Ascending aorta (tissue), 2 donors: Measurements from ENCODE around the gene TTLL11. TPM values are rescaled to one million over a fixed set of nuclear protein-coding genes. Genes with fewer than 3 reads are reported as not detected.

ENCODE experiments used
- DNase-seq, 2 donors: peaks; one replicate each; pipeline ENCODE4 v3.0.0-alpha.2; 2019; ENCODE audit warnings: low spot score in 2 of 2
- H3K27ac ChIP-seq, 2 donors: fragments of 200-600 bp; sonication (generic); one replicate each; pipeline ENCODE4 v1.5.1; 2016 to 2017; ENCODE audit warnings: mild to moderate bottlenecking in 1 of 2
- H3K27me3 ChIP-seq: fragments of 200-600 bp; sonication (generic); one replicate; pipeline ENCODE4 v1.5.1; 2017
- H3K36me3 ChIP-seq, 2 donors: fragments of 200-600 bp; sonication (generic); one replicate each; pipeline ENCODE4 v1.5.1; 2016
- H3K4me1 ChIP-seq, 2 donors: fragments of 200-600 bp; sonication (generic); one replicate each; pipeline ENCODE4 v1.5.1; 2016 to 2017; ENCODE audit warnings: mild to moderate bottlenecking in 1 of 2
- H3K4me3 ChIP-seq, 2 donors: fragments of 200-600 bp; sonication (generic); one replicate each; pipeline ENCODE4 v1.5.1; 2016 to 2017; ENCODE audit warnings: mild to moderate bottlenecking in 1 of 2
- H3K9me3 ChIP-seq, 2 donors: fragments of 200-600 bp; sonication (generic); one replicate each; pipeline ENCODE4 v1.5.1; 2016
- CTCF ChIP-seq, 3 experiments: fragments of 200-600 bp in 2 of 3; fragments of 450-650 bp in 1 of 3; sonication (generic) in 2 of 3; IDR thresholded peaks; one replicate each; pipeline ENCODE4 v1.5.1; 2016 to 2019; ENCODE audit warnings: antibody characterized with exemption in 3 of 3, mild to moderate bottlenecking in 1 of 3, moderate library complexity in 1 of 3
- intact Hi-C: fragments of 100-400 bp; cut with DNase I; formaldehyde crosslinking; loops from one replicate; pipeline ENCODE4 v1.15.1; 2023
- total RNA-seq: library from RNA; depleted of rRNA; stranded (reverse); fragments of >200 nt; gene quantifications from one replicate; pipeline ENCODE4 v1.1.0, GENCODE V29; 2016

Gene TTLL11
- total RNA-seq, 1 donor from 2014 or later: 18.5 TPM

- intact Hi-C loops: no loop called here
- H3K27me3 ChIP-seq: no peaks in the 10 kb centered on the region
- peak in 1 of 2 donors; percentile 43 for DNase-seq
- H3K4me3 ChIP-seq: no peak overlapping the region
- H3K4me1 ChIP-seq: peaks cover 6 to 10% of the 10 kb centered on the region in 2 donors
- H3K9me3 ChIP-seq: no peaks in the 10 kb centered on the region
- no peak overlapping the region for H3K27ac ChIP-seq
- TF ChIP-seq CTCF (IDR thresholded peaks at IDR 0.05): no peak
- H3K36me3 ChIP-seq: peaks cover 0 to 4% of the 10 kb centered on the region in 2 donors
These were observed 254.1 kb downstream of the TTLL11 start for GRCh38 chr9:121838746-121839669.

- no peak for TF ChIP-seq CTCF (IDR thresholded peaks at IDR 0.05)
- peaks cover 0 to 4% of the 10 kb centered on the region in 2 donors for H3K36me3 ChIP-seq
- H3K9me3 ChIP-seq: no peaks in the 10 kb centered on the region
- no peak overlapping the region for H3K4me3 ChIP-seq
- DNase-seq: peak in 1 of 2 donors; percentile 44
- intact Hi-C loops: no loop called here
- peaks cover 0 to under 1% of the 10 kb centered on the region in 2 donors for H3K4me1 ChIP-seq
- H3K27me3 ChIP-seq: no peaks in the 10 kb centered on the region
- H3K27ac ChIP-seq: no peak overlapping the region
These were observed 255.8 kb downstream of the TTLL11 start for GRCh38 chr9:121837113-121837961.

GRCh38 chr9:121836366-121836885 lies 256.7 kb downstream of the TTLL11 start:
- DNase-seq: peak in 1 of 2 donors; percentile 55
- Histone ChIP-seq H3K36me3 (peaks cover 0 to 4% of the 10 kb centered on the region in 2 donors), H3K4me1 (no peaks in the 10 kb centered on the region), H3K27ac (no peak overlapping the region), H3K9me3 (no peaks in the 10 kb centered on the region), H3K4me3 (no peak overlapping the region), H3K27me3 (no peaks in the 10 kb centered on the region)
- no peak for TF ChIP-seq CTCF (IDR thresholded peaks at IDR 0.05)
- intact Hi-C loops: no loop called here

GRCh38 chr9:121835587-121836365 lies 257.3 kb downstream of the TTLL11 start:
- Histone ChIP-seq H3K4me3 (no peak overlapping the region), H3K9me3 (no peaks in the 10 kb centered on the region), H3K4me1 (no peaks in the 10 kb centered on the region), H3K36me3 (peaks cover 0 to 3% of the 10 kb centered on the region in 2 donors), H3K27me3 (no peaks in the 10 kb centered on the region), H3K27ac (no peak overlapping the region)
- intact Hi-C loops: no loop called here
- TF ChIP-seq CTCF (IDR thresholded peaks at IDR 0.05): no peak
- no peak for DNase-seq

- Histone ChIP-seq H3K4me1 (no peaks in the 10 kb centered on the region), H3K9me3 (no peaks in the 10 kb centered on the region), H3K27ac (no peak overlapping the region), H3K27me3 (no peaks in the 10 kb centered on the region), H3K4me3 (no peak overlapping the region), H3K36me3 (no peaks in the 10 kb centered on the region)
- TF ChIP-seq CTCF (IDR thresholded peaks at IDR 0.05): no peak
- intact Hi-C loops: no loop called here
- DNase-seq: peak in 1 of 2 donors; percentile 27
These were observed 260.0 kb downstream of the TTLL11 start for GRCh38 chr9:121833061-121833460.
